22Rv1 (cell line): ENCODE data around the gene MED25.
A peak's percentile ranks its signal among the peaks of the same experiment; 100 is the strongest.
"Not testable (repeated sequence)": the region's sequence is repeated elsewhere in the genome, so short reads cannot be mapped to it uniquely, and the experiment has no call there.

Experiments used
- H3K27ac ChIP-seq: fragments of 450-650 bp; 2 replicates; pipeline ENCODE4 v1.5.1; 2017
- ZFX ChIP-seq: fragments of 450-650 bp; IDR thresholded peaks from 2 replicates; pipeline ENCODE4 v1.6.1; 2017; ENCODE audit warnings: antibody characterized with exemption, borderline replicate concordance
- TF ChIP-seq, protein P1 (sequence below): fragments of 450-650 bp; IDR thresholded peaks from 2 replicates; pipeline ENCODE4 v1.5.1; 2017; ENCODE audit warnings: mild to moderate bottlenecking

Gene MED25

DNA sequence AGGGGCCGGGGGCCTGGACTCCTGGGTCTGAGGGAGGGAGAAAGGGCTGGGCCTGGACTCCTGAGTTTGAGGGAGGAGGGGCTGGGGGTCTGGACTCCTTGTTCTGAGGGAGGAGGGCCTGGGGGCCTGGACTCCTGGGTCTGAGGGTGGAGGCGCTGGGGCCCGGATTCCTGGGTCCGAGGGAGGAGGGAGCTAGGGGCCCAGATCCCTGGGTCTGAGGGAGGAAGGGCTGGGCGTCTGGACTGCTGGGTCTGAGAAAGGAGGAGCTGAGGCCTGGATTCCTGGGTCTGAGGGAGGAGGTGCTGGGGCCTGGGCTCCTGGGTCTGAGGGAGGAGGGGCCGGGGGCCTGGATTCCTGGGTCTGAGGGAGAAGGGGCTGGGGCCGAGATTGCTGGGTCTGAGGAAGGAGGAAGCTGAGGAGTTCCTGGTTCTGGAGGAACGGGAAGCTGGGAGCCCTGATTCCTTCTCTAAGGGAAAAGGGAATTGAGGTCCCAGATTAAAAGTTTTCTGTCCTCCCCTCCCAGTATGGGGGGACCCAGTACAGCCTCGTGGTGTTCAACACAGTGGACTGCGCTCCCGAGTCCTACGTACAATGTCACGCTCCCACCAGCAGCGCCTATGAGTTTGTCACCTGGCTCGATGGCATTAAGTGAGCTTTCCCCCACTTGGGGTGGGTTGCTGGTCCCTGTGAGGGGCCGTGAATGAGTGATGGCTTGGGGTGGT is 721 bp downstream of the MED25 start:
- TF ChIP-seq, protein P1, sequence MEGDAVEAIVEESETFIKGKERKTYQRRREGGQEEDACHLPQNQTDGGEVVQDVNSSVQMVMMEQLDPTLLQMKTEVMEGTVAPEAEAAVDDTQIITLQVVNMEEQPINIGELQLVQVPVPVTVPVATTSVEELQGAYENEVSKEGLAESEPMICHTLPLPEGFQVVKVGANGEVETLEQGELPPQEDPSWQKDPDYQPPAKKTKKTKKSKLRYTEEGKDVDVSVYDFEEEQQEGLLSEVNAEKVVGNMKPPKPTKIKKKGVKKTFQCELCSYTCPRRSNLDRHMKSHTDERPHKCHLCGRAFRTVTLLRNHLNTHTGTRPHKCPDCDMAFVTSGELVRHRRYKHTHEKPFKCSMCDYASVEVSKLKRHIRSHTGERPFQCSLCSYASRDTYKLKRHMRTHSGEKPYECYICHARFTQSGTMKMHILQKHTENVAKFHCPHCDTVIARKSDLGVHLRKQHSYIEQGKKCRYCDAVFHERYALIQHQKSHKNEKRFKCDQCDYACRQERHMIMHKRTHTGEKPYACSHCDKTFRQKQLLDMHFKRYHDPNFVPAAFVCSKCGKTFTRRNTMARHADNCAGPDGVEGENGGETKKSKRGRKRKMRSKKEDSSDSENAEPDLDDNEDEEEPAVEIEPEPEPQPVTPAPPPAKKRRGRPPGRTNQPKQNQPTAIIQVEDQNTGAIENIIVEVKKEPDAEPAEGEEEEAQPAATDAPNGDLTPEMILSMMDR, result no peak
- no peak for TF ChIP-seq ZFX
- H3K27ac ChIP-seq, result peak overlapping the region; percentile 82

DNA sequence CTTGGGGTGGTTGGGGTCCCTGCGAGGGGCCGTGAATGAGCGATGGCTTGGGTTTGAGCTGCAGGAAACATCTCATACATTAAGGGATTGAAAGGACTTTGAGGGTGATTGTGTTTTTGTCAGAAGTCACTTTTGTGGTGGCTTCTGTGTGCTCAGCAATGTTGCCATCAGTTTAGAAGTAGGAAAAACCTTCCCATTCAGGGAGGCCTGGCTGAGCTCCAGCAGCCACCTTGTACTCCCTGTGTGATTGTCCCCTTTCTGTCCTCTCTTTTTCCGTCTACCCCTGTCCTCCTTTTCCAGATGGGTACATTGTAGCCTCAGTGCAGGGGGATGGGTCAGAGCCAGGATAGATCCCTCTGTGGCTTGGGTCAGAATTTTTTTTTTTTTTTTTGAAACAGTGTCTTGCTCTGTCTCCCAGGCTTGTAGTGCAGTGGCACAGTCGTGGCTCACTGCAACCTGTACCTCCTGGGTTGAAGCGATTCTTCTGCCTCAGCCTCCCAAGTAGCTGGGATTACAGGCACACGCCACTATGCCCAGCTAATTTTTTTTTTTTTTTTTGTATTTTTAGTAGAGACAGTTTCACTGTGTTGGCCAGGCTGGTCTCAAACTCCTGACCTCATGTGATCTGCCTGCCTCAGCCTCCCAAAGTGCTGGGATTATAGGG is 1.5 kb downstream of the MED25 start:
- not testable (repeated sequence) for H3K27ac ChIP-seq

DNA sequence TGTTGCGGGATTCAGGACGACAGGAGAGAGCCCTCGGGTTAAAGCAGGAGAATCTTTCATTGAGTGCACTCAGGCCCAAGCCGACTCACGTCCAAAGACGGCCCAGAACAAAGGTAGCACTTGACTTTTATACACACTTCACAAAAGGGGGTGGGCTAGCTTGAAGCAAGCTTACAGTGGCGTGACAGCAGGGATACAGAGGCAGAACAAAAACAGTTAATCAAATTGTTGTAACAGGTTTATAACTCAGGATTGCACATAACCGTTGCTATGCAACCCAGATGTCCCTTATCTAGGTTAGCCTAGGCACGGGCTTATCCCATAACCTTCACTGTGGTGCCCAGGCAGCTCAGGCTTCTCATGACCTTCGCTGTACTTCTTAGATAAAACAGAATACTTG is 2.0 kb downstream of the MED25 start:
- TF ChIP-seq, protein P1, result no peak
- no peak for TF ChIP-seq ZFX
- H3K27ac ChIP-seq, result no peak overlapping the region

DNA sequence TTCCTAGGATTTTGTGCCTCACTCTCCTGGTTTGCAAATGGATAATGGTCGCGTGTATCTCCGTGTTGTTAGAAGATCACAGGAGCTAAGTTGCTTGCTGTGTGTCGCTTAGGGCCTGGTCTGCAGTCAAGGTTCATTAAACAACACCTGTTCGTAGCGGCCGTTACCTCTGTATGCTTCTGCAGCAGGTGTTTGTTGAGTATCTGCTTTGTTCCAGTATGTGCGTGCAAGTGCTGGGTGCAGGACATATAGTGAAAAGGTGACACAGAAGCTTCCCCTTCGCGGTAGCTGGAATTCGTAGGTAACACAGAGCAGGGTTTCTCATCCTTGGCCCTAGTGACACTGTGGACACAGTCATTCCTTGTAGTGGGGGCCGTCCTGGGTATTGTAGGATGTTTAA is 5.4 kb downstream of the MED25 start:
- no peak overlapping the region for H3K27ac ChIP-seq
- TF ChIP-seq, protein P1, result no peak
- TF ChIP-seq ZFX, result no peak

DNA sequence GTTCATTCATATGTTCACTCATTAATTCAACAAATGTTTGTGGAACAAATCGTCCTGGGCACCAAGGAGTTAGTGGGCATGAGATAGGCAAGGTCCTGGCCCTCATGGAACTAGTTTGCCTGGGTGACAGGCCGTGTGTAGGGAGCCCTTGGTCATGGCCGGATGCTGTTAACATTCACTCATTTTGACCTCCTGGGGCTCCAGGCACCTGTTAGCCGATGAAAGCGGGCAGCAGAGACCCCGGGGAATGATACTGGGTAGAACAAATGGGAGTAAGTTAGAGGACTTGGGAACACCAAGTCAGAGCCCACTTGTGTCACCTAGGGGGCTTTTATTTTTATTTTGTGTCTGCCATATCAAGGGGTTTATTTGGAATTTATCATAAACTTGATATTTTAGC is 6.6 kb downstream of the MED25 start:
- TF ChIP-seq, protein P1, result no peak
- TF ChIP-seq ZFX, result no peak
- no peak overlapping the region for H3K27ac ChIP-seq

DNA sequence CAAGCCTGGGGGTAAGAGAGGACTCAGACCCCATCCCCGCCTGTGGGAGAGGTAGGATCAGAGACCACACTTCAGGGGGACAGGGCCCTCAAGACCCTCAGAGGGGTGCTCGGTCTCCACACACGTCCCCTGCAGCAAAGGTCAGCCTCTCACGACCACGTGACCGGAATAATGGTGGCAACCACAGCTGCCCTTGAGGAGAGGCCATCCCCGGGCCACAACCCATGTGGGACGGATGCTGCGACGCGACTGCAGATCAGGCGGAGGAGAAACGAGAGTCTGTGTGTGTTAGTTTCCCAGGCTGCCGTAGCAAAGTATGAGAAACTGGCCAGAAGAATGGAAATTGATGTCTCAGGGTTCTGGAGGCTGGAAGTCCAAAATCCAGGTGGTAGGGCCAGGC is 8.9 kb downstream of the MED25 start:
- H3K27ac ChIP-seq, result no peak overlapping the region
- TF ChIP-seq, protein P1, result no peak
- no peak for TF ChIP-seq ZFX

DNA sequence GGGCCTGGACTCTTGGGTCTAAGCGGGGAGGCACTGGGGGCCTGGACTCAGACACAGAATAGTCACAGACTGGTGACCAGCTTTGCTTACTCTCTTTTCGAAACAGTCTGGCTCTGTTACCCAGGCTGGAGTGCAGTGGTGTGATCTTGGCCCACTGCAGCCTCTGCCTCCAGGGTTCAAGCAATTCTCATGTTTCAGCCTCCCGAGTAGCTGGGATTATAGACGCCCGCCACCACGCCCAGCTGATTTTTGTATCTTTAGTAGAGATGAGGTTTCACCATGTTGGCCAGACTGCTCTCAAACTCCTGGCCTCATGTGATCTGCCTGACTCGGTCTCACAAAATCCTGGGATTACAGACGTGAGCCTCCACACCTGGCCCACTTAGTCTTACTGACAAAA is 11.1 kb downstream of the MED25 start:
- no peak for TF ChIP-seq ZFX
- TF ChIP-seq, protein P1, result no peak
- H3K27ac ChIP-seq, result no peak overlapping the region
